Lower lobe of right lung (tissue), 2 donors: ENCODE results near the gene DNAH9. TPM values are rescaled to one million over a fixed set of nuclear protein-coding genes. Genes with fewer than 3 reads are reported as not detected.

ENCODE experiments used
- ATAC-seq, 2 donors: fragments of 200-7000 bp; cut with Tn5 transposase; one replicate each; pipeline ENCODE4 v1.9.1; 2020 to 2022; ENCODE audit warnings: mild to moderate bottlenecking in 2 of 2, moderate library complexity in 2 of 2
- DNase-seq: peaks from one replicate; pipeline ENCODE4 v3.0.0-alpha.2; 2020
- H3K27ac ChIP-seq: fragments of 200-600 bp; one replicate; pipeline ENCODE4 v1.8.0; 2022
- H3K27me3 ChIP-seq: fragments of 200-600 bp; one replicate; pipeline ENCODE4 v1.8.0; 2022; ENCODE audit warnings: low read depth
- H3K36me3 ChIP-seq: fragments of 200-600 bp; one replicate; pipeline ENCODE4 v1.8.0; 2022; ENCODE audit warnings: mild to moderate bottlenecking
- H3K4me1 ChIP-seq: fragments of 200-600 bp; one replicate; pipeline ENCODE4 v1.8.0; 2022
- H3K4me3 ChIP-seq: fragments of 200-600 bp; one replicate; pipeline ENCODE4 v1.8.0; 2022; ENCODE audit warnings: mild to moderate bottlenecking
- H3K9me3 ChIP-seq: fragments of 200-600 bp; one replicate; pipeline ENCODE4 v1.8.0; 2022
- intact Hi-C: fragments of 100-400 bp; cut with DNase I; formaldehyde crosslinking; loops from one replicate; pipeline ENCODE4 v1.11.0; 2022
- total RNA-seq: library from RNA; stranded (reverse); fragmentation: NEBNext Ultra II Directional; extraction: Animal tissue kit (Norgen Biotek cat#: 25700); gene quantifications from one replicate; pipeline ENCODE4 v1.2.1, GENCODE V29; 2021
- TF ChIP-seq, protein P1 (sequence below): fragments of 200-600 bp; IDR thresholded peaks from one replicate; pipeline ENCODE4 v1.8.0; 2022; ENCODE audit warnings: antibody characterized with exemption, mild to moderate bottlenecking
- donor health status: DM: no; HTN: yes; CAD: no; lungs with severe emphysema.

DNAH9 gene
- total RNA-seq, 1 donor from 2014 or later: 22.3 TPM

DNA sequence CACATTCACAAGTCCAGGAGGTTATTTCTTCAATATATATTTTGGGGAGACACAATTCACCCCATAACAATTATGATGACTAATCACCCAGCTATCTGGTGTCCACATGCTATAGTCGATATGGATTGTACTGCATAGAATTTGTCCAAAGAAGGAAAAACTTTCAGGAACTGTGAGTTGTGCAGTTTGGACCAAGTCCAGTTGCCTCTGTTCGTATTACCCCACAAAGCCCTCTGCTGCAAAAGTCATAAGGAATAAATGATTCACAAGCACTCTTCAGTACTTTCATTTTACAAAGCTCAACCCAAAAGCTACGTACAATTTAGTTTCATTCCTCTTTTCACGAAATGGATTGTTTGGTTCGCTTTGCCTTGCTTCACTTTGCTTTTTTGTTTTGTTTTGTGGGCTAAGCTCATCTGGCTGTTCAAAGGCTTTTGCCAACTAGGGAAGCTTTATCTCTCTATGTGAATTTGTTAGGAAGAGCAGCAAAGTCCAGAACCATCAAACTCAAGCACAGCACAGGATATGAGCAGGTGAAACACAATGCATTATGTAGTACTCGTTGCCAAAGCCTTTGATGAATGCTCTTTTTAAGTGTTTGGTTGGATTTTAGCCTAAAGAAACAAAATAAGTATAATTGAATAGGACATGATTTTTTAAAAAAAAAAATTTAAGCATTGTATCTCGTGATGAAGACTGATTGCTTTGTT lies 300.4 kb downstream of the DNAH9 start:
- no peak overlapping the region for H3K4me3 ChIP-seq
- H3K27ac ChIP-seq: no peak overlapping the region
- H3K9me3 ChIP-seq: no peaks in the 10 kb centered on the region
- intact Hi-C loops: no loop called here
- no peaks in the 10 kb centered on the region for H3K27me3 ChIP-seq
- no peaks in the 10 kb centered on the region for H3K36me3 ChIP-seq
- DNase-seq (no peak), ATAC-seq (no peak)
- TF ChIP-seq, protein P1, sequence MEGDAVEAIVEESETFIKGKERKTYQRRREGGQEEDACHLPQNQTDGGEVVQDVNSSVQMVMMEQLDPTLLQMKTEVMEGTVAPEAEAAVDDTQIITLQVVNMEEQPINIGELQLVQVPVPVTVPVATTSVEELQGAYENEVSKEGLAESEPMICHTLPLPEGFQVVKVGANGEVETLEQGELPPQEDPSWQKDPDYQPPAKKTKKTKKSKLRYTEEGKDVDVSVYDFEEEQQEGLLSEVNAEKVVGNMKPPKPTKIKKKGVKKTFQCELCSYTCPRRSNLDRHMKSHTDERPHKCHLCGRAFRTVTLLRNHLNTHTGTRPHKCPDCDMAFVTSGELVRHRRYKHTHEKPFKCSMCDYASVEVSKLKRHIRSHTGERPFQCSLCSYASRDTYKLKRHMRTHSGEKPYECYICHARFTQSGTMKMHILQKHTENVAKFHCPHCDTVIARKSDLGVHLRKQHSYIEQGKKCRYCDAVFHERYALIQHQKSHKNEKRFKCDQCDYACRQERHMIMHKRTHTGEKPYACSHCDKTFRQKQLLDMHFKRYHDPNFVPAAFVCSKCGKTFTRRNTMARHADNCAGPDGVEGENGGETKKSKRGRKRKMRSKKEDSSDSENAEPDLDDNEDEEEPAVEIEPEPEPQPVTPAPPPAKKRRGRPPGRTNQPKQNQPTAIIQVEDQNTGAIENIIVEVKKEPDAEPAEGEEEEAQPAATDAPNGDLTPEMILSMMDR: no peak
- H3K4me1 ChIP-seq: no peaks in the 10 kb centered on the region

DNA sequence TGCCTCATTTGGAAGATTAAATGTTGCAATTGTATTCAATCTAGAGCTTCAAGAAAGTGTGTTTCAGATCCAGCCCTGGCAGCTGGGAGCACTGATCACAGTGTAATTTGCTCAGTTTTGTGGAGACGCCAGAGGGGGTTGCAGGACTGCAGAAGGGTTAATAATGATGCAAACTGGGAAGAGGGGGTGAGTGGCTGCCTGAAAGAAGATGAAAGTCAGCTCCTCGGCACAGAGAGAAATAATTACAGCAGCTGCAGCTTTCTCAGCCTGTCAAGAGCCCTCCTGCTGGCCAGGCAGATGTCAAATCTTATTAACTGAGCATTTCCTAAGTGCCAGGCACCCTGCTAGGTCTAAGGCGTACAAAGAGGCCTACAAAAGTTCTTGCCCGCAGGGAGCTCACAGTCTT lies 301.3 kb downstream of the DNAH9 start:
- no peak for ATAC-seq
- no peak for DNase-seq
- intact Hi-C loops: no loop called here
- Histone ChIP-seq H3K27ac (no peak overlapping the region), H3K27me3 (no peaks in the 10 kb centered on the region), H3K4me1 (no peaks in the 10 kb centered on the region), H3K4me3 (no peak overlapping the region), H3K36me3 (no peaks in the 10 kb centered on the region), H3K9me3 (no peaks in the 10 kb centered on the region)
- TF ChIP-seq, protein P1: no peak

DNA sequence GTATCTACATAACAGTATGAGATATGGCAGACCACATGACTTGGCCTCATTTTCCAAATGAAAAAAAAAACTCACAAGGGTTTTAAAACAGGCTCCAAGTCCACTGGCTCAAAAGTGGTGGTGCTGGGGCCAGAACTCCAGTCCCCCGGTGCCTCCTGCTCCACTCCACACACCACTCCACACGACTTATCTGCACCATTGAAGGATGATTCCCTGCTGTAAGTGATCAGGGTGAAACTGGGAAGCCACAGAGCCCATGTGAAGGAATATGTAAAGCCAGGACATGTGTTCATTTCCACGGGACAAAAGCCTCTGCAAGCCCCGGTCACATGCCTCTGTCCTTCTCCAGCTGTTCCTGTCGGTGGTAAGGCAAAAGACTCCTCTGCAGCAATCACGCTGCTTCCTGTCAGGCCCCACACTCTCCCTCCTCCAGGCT lies 301.8 kb downstream of the DNAH9 start:
- H3K36me3 ChIP-seq: no peaks in the 10 kb centered on the region
- no peaks in the 10 kb centered on the region for H3K4me1 ChIP-seq
- no peak overlapping the region for H3K27ac ChIP-seq
- H3K27me3 ChIP-seq: no peaks in the 10 kb centered on the region
- ATAC-seq (peak in 1 of 2 donors; percentile 23), DNase-seq (no peak)
- TF ChIP-seq, protein P1: no peak
- H3K9me3 ChIP-seq: no peaks in the 10 kb centered on the region
- no peak overlapping the region for H3K4me3 ChIP-seq
- intact Hi-C loops: no loop called here

DNA sequence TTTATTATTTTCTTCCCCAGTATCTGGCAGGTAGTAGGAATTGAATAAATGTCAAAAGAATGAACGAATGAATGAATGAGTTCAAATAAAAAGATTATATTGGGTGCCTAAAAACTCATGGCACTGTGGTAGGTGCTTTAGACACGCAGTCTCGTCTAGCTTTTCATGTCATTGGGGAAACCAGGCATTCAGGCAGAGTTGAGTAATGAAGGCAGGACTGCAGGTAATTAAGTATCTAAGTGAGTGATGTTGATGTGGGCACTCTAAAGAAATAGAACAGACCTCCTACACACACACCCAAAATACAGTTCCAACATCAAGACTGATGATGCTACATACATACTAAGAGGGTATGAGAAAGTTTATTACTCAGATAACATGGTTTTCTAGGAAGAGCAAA lies 302.4 kb downstream of the DNAH9 start:
- Histone ChIP-seq H3K4me1 (no peaks in the 10 kb centered on the region), H3K27me3 (no peaks in the 10 kb centered on the region), H3K36me3 (no peaks in the 10 kb centered on the region), H3K4me3 (no peak overlapping the region), H3K27ac (no peak overlapping the region), H3K9me3 (no peaks in the 10 kb centered on the region)
- intact Hi-C loops: no loop called here
- TF ChIP-seq, protein P1: no peak
- no peak for DNase-seq
- no peak for ATAC-seq

DNA sequence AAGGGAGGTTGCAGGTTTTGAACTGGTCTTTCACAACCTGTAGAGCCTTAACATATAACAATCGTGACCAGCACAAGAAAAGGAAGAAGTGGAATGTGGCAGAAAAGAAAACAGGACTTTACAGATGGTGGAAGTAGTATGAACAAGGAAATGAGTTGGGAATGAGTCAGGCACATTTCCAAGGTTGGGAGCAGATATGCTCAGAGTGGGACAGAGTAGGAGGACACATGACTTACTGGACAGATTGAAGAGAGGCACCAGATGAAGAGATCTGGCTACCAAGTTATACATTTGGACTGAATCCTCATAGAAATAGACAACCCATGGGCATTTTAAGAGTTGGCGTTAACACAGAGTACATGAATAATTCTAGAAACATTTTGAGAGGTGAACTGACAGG lies 303.7 kb downstream of the DNAH9 start:
- TF ChIP-seq, protein P1: no peak
- intact Hi-C loops: no loop called here
- Histone ChIP-seq H3K9me3 (no peaks in the 10 kb centered on the region), H3K36me3 (no peaks in the 10 kb centered on the region), H3K4me1 (no peaks in the 10 kb centered on the region), H3K4me3 (no peak overlapping the region), H3K27me3 (no peaks in the 10 kb centered on the region), H3K27ac (no peak overlapping the region)
- ATAC-seq (no peak), DNase-seq (no peak)
